ENCODE data around the gene RIMBP3B. TPM values are rescaled to one million over a fixed set of nuclear protein-coding genes. Genes with fewer than 3 reads are reported as not detected.
"Not testable (repeated sequence)": the region's sequence is repeated elsewhere in the genome, so short reads cannot be mapped to it uniquely, and the experiment has no call there.

The RIMBP3B gene
- total and polyA plus RNA-seq, 7 donors: 0.25 TPM; not detected in 6

DNA sequence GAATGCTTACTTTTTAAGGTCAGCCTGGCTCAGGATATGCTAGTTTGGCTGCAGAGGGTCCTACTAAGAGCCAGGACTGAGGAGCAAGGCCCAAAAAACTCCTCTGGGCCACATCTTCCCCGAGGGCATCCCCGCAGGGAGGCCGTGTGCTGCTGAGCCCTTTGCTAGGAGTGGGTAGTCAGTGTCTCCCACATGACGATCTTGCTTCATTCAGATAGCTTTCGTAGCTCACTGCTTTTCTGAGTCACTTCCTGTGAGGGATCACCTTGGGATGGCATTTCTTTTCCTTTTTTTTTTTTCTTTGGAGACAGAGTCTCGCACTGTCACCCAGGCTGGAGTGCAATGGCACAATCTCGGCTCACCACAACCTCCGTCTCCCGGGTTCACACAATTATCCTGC is 6.5 kb downstream of the RIMBP3B start:
- intact Hi-C loops (cut with DNase I); H3K4me3 ChIP-seq; H3K27me3 ChIP-seq; DNase-seq; H3K36me3 ChIP-seq; H3K4me1 ChIP-seq; H3K9me3 ChIP-seq; H3K27ac ChIP-seq: not testable (repeated sequence)
- no CpG with 5 or more reads among the region's 9 CpGs for WGBS, 2 donors

DNA sequence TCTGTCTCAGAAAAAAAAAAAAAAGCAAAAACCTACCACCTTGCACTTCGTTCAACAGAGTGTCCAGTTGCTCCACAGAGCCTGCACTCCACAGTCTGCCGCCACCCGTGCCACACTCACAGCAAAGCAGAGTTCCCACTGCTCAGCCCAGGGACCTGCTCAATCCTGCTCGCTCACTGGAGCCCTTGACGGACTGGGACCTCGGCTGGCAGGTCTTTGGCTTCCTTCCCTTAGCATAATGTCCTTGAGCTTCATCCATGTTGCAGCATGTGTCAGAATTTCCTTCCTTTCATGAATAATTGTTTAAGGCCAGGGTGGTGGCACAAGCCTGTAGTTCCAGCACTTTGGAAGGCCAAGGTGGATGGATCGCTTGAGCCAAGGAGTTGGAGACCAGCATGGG is 11.1 kb downstream of the RIMBP3B start:
- H3K27ac ChIP-seq; H3K27me3 ChIP-seq; H3K4me3 ChIP-seq; H3K36me3 ChIP-seq; DNase-seq; H3K4me1 ChIP-seq; intact Hi-C loops (cut with DNase I); H3K9me3 ChIP-seq: not testable (repeated sequence)
- WGBS, 2 donors: no CpG with 5 or more reads among the region's 7 CpGs

DNA sequence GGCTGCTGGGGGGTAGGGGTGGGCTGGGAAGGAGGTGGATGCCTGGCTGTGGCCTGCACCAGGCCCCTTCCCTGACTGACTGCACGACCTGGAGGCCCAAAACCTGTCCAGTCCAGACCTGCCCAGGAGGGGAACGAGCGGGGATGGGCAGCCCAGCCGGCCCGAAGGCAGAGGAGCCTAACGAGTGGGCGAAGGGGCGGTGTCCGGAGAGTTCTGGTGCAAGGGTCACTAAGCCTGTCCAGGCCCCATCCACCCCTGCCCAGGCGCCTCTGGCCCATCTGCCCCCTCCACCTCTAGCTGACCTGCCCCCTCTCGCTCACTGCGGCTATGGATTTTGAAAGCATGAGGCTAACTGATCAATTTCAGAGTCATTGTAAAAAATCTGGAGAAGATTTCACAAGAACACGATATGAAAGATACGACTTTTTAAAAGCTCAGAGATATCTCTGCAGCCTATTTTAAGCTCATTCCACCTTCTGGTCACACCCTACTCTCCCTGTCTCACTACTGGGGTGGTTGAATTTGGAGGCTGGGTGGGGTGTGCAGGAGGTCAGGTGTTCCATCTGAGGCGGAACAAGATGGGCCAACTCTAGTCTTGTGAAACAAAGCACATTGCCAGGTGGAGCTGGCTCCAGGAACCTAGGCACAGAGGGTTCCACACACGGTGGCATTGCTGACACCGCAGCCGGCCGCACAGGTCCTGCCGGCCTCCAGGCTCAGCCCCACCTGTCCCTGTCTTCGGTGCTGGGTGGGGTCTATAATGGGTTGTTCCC is 17.8 kb downstream of the RIMBP3B start:
- H3K27ac ChIP-seq; H3K27me3 ChIP-seq; H3K36me3 ChIP-seq; H3K4me3 ChIP-seq; H3K4me1 ChIP-seq; H3K9me3 ChIP-seq; DNase-seq; intact Hi-C loops (cut with DNase I): not testable (repeated sequence)
- WGBS, 2 donors: no CpG with 5 or more reads among the region's 21 CpGs

DNA sequence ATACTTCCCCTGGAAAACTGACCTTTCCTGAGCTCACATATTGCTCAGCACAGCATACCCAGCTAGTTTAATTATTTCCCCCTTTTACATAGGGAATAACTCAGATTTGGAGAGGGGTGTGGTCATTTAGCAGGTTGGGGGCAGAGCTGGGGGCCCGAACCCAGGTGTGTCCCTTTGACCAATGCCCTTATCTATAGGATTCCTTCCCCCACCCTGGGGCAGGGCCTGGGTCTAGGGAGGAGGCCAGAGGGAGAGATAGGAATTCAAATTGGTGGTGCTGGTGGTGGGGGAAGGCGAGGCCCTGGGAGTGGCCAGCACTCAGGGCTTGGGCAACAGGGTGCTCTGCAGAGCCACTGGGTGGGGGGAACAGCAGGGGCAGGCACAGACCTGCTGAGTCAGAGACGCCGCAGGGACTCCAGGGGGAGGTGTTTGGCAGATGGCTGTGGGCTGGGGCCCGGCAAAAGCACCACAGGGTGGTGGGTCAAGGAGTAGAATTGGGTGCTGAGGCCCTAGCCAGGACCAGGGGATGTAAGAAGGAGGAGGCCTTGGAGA is 19.3 kb downstream of the RIMBP3B start:
- H3K36me3 ChIP-seq; H3K27me3 ChIP-seq; H3K4me3 ChIP-seq; H3K4me1 ChIP-seq; intact Hi-C loops (cut with DNase I); H3K9me3 ChIP-seq; H3K27ac ChIP-seq; DNase-seq: not testable (repeated sequence)
- 6 to 75% methylated on average over 1 of the region's 5 CpGs for WGBS, 2 donors

DNA sequence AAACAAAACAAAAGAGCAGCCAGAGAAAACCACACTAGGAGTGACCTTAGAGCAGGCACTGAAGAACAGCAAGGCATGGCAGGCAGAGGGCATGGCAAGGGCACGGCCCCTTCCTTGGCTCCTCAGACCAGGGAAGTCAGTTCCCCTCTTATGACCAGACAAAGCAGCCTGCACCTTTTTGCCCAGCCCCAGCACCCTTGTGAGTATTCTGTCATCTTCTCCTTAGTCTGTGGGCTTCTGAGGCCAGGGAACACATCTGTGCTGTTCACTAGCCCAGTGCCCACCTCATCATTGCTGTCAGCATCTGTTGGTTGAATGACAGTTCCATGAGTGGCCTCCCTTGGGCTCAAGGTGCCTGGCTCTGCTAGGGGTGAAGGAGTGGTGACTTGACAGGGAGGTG is 23.6 kb downstream of the RIMBP3B start:
- H3K27ac ChIP-seq; DNase-seq; H3K4me3 ChIP-seq; H3K36me3 ChIP-seq; intact Hi-C loops (cut with DNase I); H3K9me3 ChIP-seq; H3K27me3 ChIP-seq; H3K4me1 ChIP-seq: not testable (repeated sequence)
- 100% methylated on average over 1 of the region's 1 CpG for WGBS, 2 donors

DNA sequence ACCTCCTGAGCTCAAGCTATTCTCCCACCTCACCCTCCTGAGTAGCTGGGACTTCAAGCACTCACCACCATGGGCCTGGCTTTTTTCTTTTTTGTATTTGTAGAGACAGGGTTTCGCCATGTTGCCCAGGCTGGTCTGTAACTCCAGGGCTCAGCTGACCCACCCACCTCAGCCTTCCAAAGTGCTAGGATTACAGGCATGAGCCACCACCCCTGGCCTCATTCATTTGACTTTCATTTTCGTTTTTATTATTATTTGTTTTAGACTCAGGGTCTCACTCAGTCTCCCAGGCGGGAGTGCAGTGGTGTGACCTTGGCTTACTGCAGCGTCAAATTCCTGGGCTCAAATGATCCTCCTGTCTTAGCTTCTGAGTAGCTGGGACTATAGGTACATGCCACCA is 24.2 kb downstream of the RIMBP3B start:
- H3K27me3 ChIP-seq; intact Hi-C loops (cut with DNase I); H3K9me3 ChIP-seq; DNase-seq; H3K36me3 ChIP-seq; H3K4me1 ChIP-seq; H3K4me3 ChIP-seq; H3K27ac ChIP-seq: not testable (repeated sequence)
- WGBS, 2 donors: 22 to 50% methylated on average over 1 of the region's 4 CpGs

DNA sequence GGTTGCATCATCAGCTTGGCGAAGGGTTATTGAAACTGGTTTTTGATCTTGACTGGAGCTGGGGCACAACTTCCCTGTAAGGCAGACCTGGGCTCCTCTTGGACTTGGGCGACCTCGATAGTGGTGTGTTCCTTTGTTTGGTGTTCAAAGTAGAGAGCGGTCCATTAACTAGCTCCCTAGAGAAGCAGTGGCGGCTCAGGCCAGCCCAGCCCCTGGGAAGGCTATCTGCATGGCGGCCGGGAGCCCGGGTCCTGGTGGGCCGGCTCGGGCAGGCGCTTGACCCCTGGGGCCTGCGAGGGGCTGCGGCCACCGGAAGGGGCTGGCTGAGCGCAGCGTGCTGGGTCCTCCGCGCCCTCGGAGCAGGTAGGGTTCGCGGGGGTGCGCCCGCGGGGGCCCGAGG is 32.8 kb downstream of the RIMBP3B start:
- H3K27me3 ChIP-seq; DNase-seq; H3K4me3 ChIP-seq; H3K27ac ChIP-seq; intact Hi-C loops (cut with DNase I); H3K9me3 ChIP-seq; H3K4me1 ChIP-seq; H3K36me3 ChIP-seq: not testable (repeated sequence)
- WGBS, 2 donors: 28 to 42% methylated on average over 7 of the region's 25 CpGs

DNA sequence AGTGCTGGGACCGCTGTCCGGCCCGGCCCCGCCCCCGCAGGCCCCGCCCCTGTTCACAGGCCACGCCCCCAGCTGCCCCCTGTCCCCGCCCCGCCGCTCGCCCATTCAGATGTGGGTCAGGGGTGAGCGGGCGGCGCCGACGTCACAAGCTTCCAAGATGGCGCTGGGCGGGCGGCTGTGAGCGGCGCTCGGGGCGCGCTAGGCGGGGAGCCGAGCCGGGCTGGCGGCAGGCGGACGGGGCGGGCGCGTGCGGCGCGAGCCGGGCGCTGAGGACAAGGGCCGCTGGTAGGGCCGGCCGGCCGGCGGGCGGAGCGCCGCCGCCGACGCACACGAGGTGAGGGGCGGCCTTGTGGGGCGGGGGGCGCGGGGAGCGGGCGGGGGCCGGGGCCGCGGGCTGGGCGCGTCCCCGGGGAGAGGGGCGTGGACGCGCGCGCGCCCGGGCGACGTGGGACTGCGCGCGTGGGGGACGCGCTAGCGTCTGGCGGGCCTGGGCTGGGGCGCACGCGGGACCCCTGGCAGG is 33.7 kb downstream of the RIMBP3B start, which contains the start of gene HIC2:
Gene HIC2, plus strand, starts transcription at position 145 of the 520 bp plus-strand sequence. CDS start 25,461 bp downstream, outside the sequence.
- H3K27me3 ChIP-seq; intact Hi-C loops (cut with DNase I); H3K9me3 ChIP-seq; H3K36me3 ChIP-seq; DNase-seq; H3K4me1 ChIP-seq: not testable (repeated sequence)
- H3K27ac ChIP-seq: peak within 1 kb of the TSS in 3 of 4 donors; percentile 64 to 73 (median 71)
- 0 to 1% methylated on average over 46 of the region's 81 CpGs for WGBS, 2 donors
- peak within 1 kb of the TSS; percentile 27 to 52 (median 44) for H3K4me3 ChIP-seq

DNA sequence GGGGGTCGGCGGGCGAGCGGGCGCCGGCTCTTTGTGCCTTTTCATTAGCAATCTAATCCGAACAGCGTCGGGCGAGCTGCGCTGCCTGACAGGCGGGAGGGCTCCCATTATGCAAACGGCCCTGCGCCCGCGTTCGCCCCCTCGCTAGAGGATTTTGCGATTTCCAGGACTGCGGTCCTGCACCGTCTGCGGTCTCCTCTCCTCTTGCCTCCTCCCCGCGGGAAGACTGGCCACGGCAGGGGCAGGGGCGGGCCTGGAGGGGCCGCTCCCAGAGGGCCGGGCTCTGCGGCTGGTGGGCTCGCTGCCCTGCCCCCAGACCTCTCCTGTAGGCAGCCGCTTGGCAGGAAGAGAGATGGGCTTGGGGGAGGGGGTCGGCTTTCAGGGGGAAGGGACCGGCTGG is 34.3 kb downstream of the RIMBP3B start:
- DNase-seq: peak; percentile 63
- Histone ChIP-seq H3K4me3 (peak overlapping the region; percentile 27 to 52 (median 44)), H3K27ac (peak overlapping the region in 3 of 4 donors; percentile 64 to 73 (median 71))
- H3K27me3 ChIP-seq; H3K36me3 ChIP-seq; H3K4me1 ChIP-seq; H3K9me3 ChIP-seq; intact Hi-C loops (cut with DNase I): not testable (repeated sequence)
- 0% methylated on average over 18 of the region's 33 CpGs for WGBS, 2 donors

DNA sequence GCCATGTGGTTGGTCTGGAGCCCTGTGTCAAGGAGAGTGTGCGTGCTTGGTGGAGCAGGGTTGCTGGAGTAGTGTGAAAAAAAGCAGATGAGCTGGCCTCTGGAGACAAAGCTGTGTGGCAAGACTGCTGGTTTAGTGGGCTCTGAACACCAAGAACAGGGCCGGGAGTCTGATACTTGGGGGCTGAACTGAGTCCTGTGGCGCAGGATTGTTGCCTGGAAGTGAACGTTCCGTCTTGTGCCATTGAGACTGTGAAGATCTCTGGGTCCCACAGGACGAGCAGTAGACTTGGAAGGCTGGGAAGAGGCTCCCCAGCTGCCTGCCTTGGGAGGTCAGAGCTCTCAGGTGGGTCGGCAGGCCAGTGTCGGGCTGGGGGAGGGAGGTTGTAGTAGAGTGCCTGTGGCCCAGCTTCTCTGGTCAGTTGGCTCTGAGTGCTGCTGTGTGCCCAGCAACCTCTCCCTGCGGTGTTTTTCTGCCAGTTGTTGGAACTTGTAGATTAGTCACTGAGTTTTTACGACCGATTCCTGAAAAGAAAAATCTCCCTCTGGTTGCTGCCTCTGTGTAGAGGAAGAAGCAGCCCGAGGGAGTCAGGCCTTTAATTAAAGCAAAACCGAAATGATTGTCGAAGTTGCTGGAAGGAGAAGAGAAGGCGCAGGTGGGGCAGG is 35.6 kb downstream of the RIMBP3B start:
- WGBS, 2 donors: 78 to 81% methylated on average over 5 of the region's 15 CpGs
- H3K4me3 ChIP-seq; DNase-seq; H3K9me3 ChIP-seq; H3K36me3 ChIP-seq; H3K4me1 ChIP-seq; intact Hi-C loops (cut with DNase I); H3K27me3 ChIP-seq: not testable (repeated sequence)
- peak overlapping the region in 2 of 4 donors; percentile 48 to 73 for H3K27ac ChIP-seq

DNA sequence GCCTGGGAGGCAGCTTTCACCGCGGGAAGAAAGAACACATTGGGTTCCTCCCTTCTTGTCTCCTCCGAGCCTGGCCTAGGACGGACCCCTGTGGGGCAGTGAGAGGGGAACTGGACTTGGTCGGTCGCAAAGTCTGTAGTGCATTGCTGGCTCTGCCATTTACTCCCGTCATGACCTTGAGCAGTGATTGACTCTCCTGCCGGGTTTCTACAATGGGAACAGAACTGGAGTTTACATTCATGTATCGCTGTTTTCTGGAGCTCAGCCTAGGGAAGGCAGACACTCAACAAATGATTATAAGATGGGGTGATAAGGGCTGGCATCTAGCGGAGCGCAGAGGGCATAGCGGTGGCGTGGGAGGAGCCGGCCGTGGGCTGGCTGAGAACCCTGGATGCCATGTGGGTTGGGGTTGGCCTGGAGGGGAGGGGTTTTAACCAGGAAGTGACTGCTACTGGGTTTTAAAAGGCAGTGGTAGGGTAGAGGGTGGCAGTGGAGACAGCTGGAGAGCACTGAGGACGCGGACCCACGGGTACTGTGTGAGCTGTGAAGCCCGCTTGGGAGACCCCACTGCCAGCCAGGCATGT is 36.7 kb downstream of the RIMBP3B start:
- H3K36me3 ChIP-seq; H3K4me3 ChIP-seq; DNase-seq; H3K27ac ChIP-seq; H3K9me3 ChIP-seq; H3K27me3 ChIP-seq; H3K4me1 ChIP-seq; intact Hi-C loops (cut with DNase I): not testable (repeated sequence)
- WGBS, 2 donors: 8 to 26% methylated on average over 5 of the region's 19 CpGs

DNA sequence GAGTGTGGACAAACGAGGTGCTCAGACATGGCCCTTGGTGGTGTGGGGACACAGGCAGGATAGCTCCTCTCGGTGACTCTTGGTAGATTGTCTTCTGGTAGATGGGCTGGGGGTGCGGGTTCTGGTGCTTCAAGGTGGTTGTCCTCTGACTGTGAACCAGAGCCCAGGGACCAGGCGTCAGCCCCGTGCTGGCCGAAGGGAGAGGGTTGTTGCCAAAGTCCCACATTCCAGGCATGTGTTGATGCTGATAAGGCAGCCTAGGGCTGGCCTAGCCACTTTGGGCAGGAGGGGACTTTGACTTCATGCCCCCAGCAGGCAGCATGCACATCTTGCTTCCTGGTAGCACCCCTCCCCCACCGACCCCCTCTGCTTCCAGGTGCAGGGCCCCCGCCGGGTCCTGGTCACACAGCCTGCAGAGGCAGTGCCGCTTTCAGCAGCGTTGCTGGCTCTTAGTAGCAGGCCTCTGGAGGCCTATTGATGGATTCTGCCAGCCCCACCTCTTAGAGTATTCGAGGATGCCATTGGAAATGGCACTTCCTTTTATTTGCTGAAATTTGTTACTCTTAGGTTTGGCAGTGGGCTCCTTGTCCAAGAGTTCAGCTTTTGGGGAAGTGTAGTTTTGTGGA is 40.6 kb downstream of the RIMBP3B start:
- H3K27ac ChIP-seq, H3K9me3 ChIP-seq, H3K4me3 ChIP-seq: not testable (repeated sequence)

More for the DNA sequence above, 40.6 kb downstream of the RIMBP3B start:
- H3K27me3 ChIP-seq; intact Hi-C loops (cut with DNase I); H3K36me3 ChIP-seq; H3K4me1 ChIP-seq; DNase-seq: not testable (repeated sequence)
- 66 to 70% methylated on average over 3 to 4 of the region's 12 CpGs for WGBS, 2 donors

Data from sigmoid colon (tissue), 7 donors.